ENCODE measurements around the gene FCN2.

- TF ChIP-seq CTCF (IDR thresholded peaks at IDR 0.05 in 8 of 11, conservative IDR thresholded peaks at IDR 0.05 in 3 of 11) (no peak), POLR2A (IDR thresholded peaks at IDR 0.05) (no peak), POLR2AphosphoS5 (IDR thresholded peaks at IDR 0.05) (no peak)
These were observed 14.5 kb downstream of the FCN2 start for GRCh38 chr9:134895097-134895496.
